HepG2 (cell line): ENCODE measurements around the gene TOB2. TPM values are rescaled to one million over a fixed set of nuclear protein-coding genes. Genes with fewer than 3 reads are reported as not detected.

ENCODE experiments used
- CEBPG ChIP-seq: IDR thresholded peaks from 2 replicates; pipeline ENCODE4 v1.6.1; 2016
- CHCHD3 ChIP-seq: sonication (generic); formaldehyde crosslinking; IDR thresholded peaks from 2 replicates; pipeline ENCODE4 v1.8.0; 2022; ENCODE audit warnings: mild to moderate bottlenecking, missing genetic modification reagents, moderate library complexity
- DPF2 ChIP-seq: sonication (generic); formaldehyde crosslinking; IDR thresholded peaks from 2 replicates; pipeline ENCODE4 v1.4.0; 2020; ENCODE audit warnings: mild to moderate bottlenecking, low read depth, missing genetic modification reagents, borderline replicate concordance
- FOSL2 ChIP-seq: sonication (generic); formaldehyde crosslinking; IDR thresholded peaks from 2 replicates; pipeline ENCODE4 v1.4.0; 2020; ENCODE audit warnings: missing genetic modification reagents
- KMT2B ChIP-seq: IDR thresholded peaks from 2 replicates; pipeline ENCODE4 v1.6.1; 2016; ENCODE audit warnings: missing genetic modification reagents, missing compliant biosample characterization
- MXI1 ChIP-seq: IDR thresholded peaks from 3 replicates; pipeline ENCODE4 v1.6.1; 2012; ENCODE audit warnings: low read depth, low read length, inconsistent platforms, borderline replicate concordance
- NFATC3 ChIP-seq: sonication (generic); formaldehyde crosslinking; IDR thresholded peaks from 2 replicates; pipeline ENCODE4 v1.5.1; 2020; ENCODE audit warnings: mild to moderate bottlenecking, missing genetic modification reagents
- NFE2L2 ChIP-seq: fragments of 150-350 bp; IDR thresholded peaks from 2 replicates; pipeline ENCODE4 v1.6.1; 2014; ENCODE audit warnings: low read length
- PHF5A ChIP-seq: IDR thresholded peaks from one replicate; pipeline ENCODE4 v1.6.1; 2018; ENCODE audit warnings: low read depth, missing genetic modification reagents; ENCODE audit not compliant: unreplicated experiment
- TARDBP ChIP-seq: sonication (generic); formaldehyde crosslinking; IDR thresholded peaks from 2 replicates; pipeline ENCODE4 v1.8.0; 2022; ENCODE audit warnings: mild to moderate bottlenecking, missing genetic modification reagents
- TOE1 ChIP-seq: sonication (generic); formaldehyde crosslinking; IDR thresholded peaks from 2 replicates; pipeline ENCODE4 v1.4.0; 2020; ENCODE audit warnings: mild to moderate bottlenecking, missing genetic modification reagents
- ZC3H13 ChIP-seq: sonication (generic); formaldehyde crosslinking; IDR thresholded peaks from 2 replicates; pipeline ENCODE4 v1.8.1; 2023; ENCODE audit warnings: mild to moderate bottlenecking, missing genetic modification reagents, moderate library complexity
- ZNF224 ChIP-seq: sonication (generic); formaldehyde crosslinking; IDR thresholded peaks from 2 replicates; pipeline ENCODE4 v1.5.0; 2020; ENCODE audit warnings: mild to moderate bottlenecking, missing genetic modification reagents
- ZNF232 ChIP-seq: sonication (generic); formaldehyde crosslinking; IDR thresholded peaks from 2 replicates; pipeline ENCODE4 v1.4.0; 2020; ENCODE audit warnings: missing genetic modification reagents, borderline replicate concordance
- ZNF547 ChIP-seq: sonication (generic); formaldehyde crosslinking; IDR thresholded peaks from 2 replicates; pipeline ENCODE4 v1.5.1; 2020; ENCODE audit warnings: mild to moderate bottlenecking, missing genetic modification reagents
- ZNF563 ChIP-seq: sonication (generic); formaldehyde crosslinking; IDR thresholded peaks from 2 replicates; pipeline ENCODE4 v1.8.0; 2022; ENCODE audit warnings: mild to moderate bottlenecking, moderate library complexity, missing genetic modification reagents
- ZNF670 ChIP-seq: sonication (generic); formaldehyde crosslinking; IDR thresholded peaks from 2 replicates; pipeline ENCODE4 v1.8.0; 2022; ENCODE audit warnings: mild to moderate bottlenecking, missing genetic modification reagents, borderline replicate concordance
- ZNF7 ChIP-seq: IDR thresholded peaks from 2 replicates; pipeline ENCODE4 v1.6.1; 2016; ENCODE audit warnings: missing biosample characterization, missing genetic modification reagents
- ZNF841 ChIP-seq: sonication (generic); formaldehyde crosslinking; IDR thresholded peaks from 2 replicates; pipeline ENCODE4 v1.8.1; 2023; ENCODE audit warnings: missing genetic modification reagents, borderline replicate concordance
- polyA plus RNA-seq, 8 experiments: library from polyadenylated mRNA; depleted of rRNA in 3 of 8; stranded (reverse) in 7 of 8; unstranded in 1 of 8; fragments of >200 nt; fragmentation: Illumina TruSeq in 4 of 8; extraction: Trizol in 4 of 8; gene quantifications; 2 replicates each; pipeline versions ENCODE4 v1.2.1 to v1.2.3, GENCODE V29; 2011 to 2016; ENCODE audit warnings: low read depth in 4 of 8, missing spikeins in 1 of 8, mixed read lengths in 1 of 8; ENCODE audit not compliant: insufficient read depth in 1 of 8
- total RNA-seq, 5 experiments: library from RNA; depleted of rRNA; stranded (reverse); fragments of >200 nt; fragmentation: Illumina TruSeq; extraction: Trizol; gene quantifications; 2 replicates each; pipeline ENCODE4 v1.2.3, GENCODE V29; 2016; ENCODE audit warnings: low read depth in 1 of 5
- TF ChIP-seq, protein P1 (sequence below): sonication (generic); formaldehyde crosslinking; IDR thresholded peaks from 2 replicates; pipeline ENCODE4 v1.5.1; 2020; ENCODE audit warnings: mild to moderate bottlenecking, missing genetic modification reagents
- TF ChIP-seq, protein P2 (sequence below): sonication (generic); formaldehyde crosslinking; IDR thresholded peaks from 2 replicates; pipeline ENCODE4 v1.4.0; 2020; ENCODE audit warnings: missing genetic modification reagents, borderline replicate concordance
- TF ChIP-seq, protein P3 (sequence below), 2 experiments: sonication (generic) in 1 of 2; formaldehyde crosslinking in 1 of 2; IDR thresholded peaks; 2 replicates each; pipeline versions ENCODE4 v1.4.0 to v1.6.1; 2018 to 2020; ENCODE audit warnings: missing genetic modification reagents in 2 of 2, borderline replicate concordance in 1 of 2, low read depth in 1 of 2, mild to moderate bottlenecking in 1 of 2, missing biosample characterization in 1 of 2

Gene TOB2
- total and polyA plus RNA-seq, 2 of the 13 experiments (the other 11 are each of a cell fraction or from before 2014, with no cell fraction given), result 12.2 to 13.7 TPM

DNA sequence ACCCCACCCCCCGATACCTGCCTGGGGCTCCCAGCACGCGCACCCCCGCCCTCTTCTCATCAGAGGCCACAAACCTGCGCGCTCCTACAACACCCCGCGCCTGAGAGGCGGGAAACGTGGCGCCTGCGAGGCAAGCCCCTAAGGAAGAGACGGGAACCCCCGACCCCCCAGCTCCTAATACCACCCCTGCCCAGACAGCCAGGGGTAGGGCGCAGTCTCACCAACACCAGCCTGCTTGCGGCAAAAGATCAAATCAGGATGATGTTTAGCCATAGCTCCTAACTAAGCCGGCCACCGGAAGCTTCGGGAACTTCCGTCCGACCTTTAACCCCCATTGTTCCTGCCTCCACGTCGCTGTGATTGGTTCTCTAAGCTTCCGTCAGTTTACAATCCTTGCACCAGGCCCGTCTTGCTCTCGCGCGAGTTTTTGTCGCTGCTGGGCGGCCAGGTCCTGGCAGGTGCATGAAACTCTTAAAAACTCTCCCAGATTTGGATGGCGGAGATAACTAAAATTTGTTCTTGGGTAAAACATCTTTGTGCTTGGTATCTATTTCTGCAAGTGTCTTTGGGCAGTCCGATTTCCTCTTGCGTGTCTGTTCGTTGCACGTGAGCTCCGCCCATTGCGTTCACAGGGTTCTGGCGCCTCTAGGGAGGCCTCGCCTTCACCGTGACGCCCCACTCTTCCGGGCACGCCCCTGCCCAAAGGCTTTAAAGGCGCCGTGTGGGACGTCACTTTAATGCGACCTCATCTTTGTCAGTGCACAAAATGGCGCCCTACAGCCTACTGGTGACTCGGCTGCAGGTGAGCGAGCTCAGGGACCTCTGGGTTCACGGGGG lies 22.0 kb upstream of the TOB2 start, which contains the start of the genes ACO2 and PHF5A (continued):
- TF ChIP-seq CHCHD3 (CRISPR knock-in tag) (no peak), DPF2 (no peak), CEBPG (CRISPR knock-in tag) (peak; percentile 16), ZNF563 (no peak; the same call in 1 of the 2 replicates), ZNF841 (CRISPR knock-in tag) (no peak), ZC3H13 (CRISPR knock-in tag) (0 out of 2 replicates have a peak, but pooled peaks have one; percentile 59), NFATC3 (no peak), TOE1 (CRISPR knock-in tag) (no peak), ZNF670 (CRISPR knock-in tag) (0 out of 2 replicates have a peak, but pooled peaks have one; percentile 38), MXI1 (peak; percentile 82; the same call in 2 of the 3 replicates), ZNF232 (CRISPR knock-in tag) (0 out of 2 replicates have a peak, but pooled peaks have one; percentile 15), KMT2B (CRISPR knock-in tag) (peak; percentile 90), ZNF547 (CRISPR knock-in tag) (no peak; the same call in 1 of the 2 replicates), NFE2L2 (no peak), FOSL2 (CRISPR knock-in tag) (peak; percentile 59; the same call in 1 of the 2 replicates), PHF5A (CRISPR knock-in tag) (peak; percentile 29), ZNF7 (CRISPR knock-in tag) (no peak), TARDBP (peak; percentile 39), ZNF224 (CRISPR knock-in tag) (no peak)
- TF ChIP-seq, protein P1, sequence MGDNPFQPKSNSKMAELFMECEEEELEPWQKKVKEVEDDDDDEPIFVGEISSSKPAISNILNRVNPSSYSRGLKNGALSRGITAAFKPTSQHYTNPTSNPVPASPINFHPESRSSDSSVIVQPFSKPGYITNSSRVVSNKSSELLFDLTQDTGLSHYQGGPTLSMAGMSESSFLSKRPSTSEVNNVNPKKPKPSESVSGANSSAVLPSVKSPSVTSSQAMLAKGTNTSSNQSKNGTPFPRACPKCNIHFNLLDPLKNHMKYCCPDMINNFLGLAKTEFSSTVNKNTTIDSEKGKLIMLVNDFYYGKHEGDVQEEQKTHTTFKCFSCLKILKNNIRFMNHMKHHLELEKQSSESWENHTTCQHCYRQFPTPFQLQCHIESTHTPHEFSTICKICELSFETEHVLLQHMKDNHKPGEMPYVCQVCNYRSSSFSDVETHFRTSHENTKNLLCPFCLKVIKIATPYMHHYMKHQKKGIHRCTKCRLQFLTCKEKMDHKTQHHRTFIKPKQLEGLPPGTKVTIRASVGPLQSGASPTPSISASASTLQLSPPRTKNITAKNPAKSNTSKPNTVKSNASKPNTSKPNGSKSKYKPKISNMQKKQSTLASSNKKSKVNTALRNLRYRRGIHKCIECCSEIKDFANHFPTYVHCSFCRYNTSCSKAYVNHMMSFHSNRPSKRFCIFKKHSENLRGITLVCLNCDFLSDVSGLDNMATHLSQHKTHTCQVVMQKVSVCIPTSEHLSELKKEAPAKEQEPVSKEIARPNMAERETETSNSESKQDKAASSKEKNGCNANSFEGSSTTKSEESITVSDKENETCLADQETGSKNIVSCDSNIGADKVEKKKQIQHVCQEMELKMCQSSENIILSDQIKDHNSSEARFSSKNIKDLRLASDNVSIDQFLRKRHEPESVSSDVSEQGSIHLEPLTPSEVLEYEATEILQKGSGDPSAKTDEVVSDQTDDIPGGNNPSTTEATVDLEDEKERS (CRISPR knock-in tag), result peak; percentile 84; the same call in 1 of the 2 replicates
- TF ChIP-seq, protein P2, sequence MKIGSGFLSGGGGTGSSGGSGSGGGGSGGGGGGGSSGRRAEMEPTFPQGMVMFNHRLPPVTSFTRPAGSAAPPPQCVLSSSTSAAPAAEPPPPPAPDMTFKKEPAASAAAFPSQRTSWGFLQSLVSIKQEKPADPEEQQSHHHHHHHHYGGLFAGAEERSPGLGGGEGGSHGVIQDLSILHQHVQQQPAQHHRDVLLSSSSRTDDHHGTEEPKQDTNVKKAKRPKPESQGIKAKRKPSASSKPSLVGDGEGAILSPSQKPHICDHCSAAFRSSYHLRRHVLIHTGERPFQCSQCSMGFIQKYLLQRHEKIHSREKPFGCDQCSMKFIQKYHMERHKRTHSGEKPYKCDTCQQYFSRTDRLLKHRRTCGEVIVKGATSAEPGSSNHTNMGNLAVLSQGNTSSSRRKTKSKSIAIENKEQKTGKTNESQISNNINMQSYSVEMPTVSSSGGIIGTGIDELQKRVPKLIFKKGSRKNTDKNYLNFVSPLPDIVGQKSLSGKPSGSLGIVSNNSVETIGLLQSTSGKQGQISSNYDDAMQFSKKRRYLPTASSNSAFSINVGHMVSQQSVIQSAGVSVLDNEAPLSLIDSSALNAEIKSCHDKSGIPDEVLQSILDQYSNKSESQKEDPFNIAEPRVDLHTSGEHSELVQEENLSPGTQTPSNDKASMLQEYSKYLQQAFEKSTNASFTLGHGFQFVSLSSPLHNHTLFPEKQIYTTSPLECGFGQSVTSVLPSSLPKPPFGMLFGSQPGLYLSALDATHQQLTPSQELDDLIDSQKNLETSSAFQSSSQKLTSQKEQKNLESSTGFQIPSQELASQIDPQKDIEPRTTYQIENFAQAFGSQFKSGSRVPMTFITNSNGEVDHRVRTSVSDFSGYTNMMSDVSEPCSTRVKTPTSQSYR (CRISPR knock-in tag), result no peak
- TF ChIP-seq, protein P3, sequence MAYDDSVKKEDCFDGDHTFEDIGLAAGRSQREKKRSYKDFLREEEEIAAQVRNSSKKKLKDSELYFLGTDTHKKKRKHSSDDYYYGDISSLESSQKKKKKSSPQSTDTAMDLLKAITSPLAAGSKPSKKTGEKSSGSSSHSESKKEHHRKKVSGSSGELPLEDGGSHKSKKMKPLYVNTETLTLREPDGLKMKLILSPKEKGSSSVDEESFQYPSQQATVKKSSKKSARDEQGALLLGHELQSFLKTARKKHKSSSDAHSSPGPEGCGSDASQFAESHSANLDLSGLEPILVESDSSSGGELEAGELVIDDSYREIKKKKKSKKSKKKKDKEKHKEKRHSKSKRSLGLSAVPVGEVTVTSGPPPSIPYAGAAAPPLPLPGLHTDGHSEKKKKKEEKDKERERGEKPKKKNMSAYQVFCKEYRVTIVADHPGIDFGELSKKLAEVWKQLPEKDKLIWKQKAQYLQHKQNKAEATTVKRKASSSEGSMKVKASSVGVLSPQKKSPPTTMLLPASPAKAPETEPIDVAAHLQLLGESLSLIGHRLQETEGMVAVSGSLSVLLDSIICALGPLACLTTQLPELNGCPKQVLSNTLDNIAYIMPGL (CRISPR knock-in tag; IDR thresholded peaks at IDR 0.05; ENCODE audit: borderline replicate concordance in 1 of 2, low read depth in 1 of 2), result peak; percentile 69 to 81; a peak in 2 of 4 replicates
